SK-N-DZ (cell line): Measurements from ENCODE around the gene PCBP2.
"Not testable (repeated sequence)": the region's sequence is repeated elsewhere in the genome, so short reads cannot be mapped to it uniquely, and the experiment has no call there.

Experiments
- DNase-seq: peaks from one replicate; pipeline ENCODE4 v3.0.0-alpha.2; 2015; ENCODE audit warnings: low spot score

The PCBP2 gene

DNA sequence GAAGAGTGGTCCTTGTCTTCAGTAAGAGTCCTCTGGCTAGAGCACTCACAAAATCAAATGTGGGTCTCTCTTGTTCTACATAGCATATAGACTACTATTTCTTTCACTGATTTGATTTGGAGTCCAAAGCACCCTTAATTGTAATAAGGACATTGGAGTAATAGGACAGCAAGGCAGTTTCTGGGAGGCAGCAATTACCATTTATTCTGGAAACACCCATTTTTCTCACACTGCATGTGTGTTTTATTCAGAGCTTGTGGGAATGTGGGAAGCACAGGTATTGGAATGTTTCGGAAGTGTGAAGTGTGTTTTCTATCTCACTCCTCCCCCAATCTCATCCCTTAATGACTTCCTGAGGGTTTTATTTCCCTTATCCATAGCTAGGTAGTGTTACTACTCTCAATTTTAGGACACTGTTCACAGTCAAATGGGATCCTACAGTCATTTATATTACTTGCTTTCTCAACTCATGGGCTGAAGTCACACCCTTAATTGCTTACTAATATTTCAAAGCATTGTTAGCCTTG, 20.2 kb downstream of the PCBP2 start:
- no peak for DNase-seq

DNA sequence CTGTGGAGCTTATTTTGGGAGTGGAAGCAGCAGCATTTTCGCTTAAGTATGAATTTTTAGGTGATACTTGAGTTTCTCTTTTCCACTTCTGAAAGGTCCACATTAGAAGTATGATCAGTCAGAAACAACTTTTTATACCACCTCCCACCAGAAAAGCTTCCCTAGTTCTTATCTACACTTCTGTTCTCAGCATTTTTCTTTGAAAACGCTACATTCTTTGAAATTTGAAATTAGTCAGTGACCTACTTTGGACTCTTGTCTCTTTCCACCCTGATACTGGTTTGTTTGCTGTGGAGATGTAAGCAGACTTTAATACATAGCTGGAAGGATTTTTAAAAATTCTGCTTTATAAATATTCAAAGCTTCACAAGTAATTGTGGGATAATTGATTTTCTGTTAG, 22.2 kb downstream of the PCBP2 start:
- DNase-seq = no peak

DNA sequence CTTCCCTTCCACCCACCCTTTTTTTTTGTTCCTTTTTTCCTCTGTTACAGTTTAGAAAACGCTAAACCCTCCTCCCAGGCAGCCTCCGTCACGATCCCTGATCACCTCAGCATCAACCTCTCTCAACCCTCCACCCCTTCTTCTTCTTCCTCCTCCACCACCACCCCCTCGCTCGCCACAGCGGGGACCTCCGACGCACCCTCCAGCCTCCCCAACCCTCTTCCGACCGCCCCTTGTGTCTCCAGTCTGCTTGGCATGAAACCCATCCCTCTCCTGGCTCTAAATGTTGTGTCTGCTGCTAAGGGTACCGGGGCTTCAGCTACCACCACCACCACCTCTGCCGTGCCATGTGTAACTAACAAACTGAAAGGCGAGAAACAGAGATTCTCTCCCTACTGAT, 22.9 kb downstream of the PCBP2 start:
- DNase-seq = no peak

DNA sequence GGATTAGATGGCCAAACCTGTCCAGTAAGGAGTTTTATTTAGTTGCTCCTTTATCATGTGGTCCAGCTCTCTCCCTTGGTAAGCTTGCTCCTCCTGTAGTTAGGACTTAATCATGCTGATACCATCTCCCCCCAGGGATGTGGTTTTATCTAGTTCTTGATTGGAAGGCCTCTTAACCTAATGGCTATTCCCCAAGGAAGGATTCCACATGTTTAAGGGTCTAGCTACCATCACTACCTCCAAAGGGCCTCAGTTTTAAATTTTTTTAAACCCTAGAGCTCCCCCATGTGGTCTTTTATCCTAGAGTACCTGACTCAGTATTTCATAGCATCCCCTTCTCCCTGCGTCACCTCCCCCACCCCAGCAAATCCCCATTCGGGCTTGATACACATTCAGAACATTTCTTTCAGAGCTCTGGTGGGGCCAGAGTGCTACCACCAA, 24.9 kb downstream of the PCBP2 start:
- DNase-seq = peak; percentile 74

DNA sequence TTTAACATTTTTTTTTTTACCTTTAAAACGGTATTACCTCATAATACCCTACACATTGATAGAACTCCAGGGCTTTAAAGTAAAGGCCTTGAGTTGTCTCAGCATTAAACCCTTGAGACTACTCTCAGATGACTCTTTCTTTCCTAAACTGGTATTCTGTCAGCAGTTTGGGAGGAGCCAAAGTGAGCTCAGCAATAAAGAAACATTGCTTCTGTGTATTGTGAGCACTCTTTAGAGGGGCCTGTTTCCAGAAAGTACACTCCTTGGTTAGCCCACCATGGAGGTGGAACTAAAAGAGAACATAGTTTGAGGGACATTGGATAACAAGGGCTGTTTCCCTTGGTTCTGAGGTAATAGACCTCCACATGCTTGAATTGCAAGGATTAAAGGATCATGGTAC, 27.0 kb downstream of the PCBP2 start:
- DNase-seq = no peak

DNA sequence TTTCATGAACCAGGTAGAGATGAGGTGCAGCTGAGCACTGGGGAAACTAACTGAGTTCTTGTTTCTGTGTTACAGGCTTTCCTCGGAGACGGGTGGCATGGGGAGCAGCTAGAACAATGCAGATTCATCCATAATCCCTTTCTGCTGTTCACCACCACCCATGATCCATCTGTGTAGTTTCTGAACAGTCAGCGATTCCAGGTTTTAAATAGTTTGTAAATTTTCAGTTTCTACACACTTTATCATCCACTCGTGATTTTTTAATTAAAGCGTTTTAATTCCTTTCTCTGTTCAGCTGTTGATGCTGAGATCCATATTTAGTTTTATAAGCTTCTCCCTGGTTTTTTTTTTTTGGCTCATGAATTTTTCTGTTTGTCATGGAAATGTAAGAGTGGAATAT, 27.4 kb downstream of the PCBP2 start:
- no peak for DNase-seq

DNA sequence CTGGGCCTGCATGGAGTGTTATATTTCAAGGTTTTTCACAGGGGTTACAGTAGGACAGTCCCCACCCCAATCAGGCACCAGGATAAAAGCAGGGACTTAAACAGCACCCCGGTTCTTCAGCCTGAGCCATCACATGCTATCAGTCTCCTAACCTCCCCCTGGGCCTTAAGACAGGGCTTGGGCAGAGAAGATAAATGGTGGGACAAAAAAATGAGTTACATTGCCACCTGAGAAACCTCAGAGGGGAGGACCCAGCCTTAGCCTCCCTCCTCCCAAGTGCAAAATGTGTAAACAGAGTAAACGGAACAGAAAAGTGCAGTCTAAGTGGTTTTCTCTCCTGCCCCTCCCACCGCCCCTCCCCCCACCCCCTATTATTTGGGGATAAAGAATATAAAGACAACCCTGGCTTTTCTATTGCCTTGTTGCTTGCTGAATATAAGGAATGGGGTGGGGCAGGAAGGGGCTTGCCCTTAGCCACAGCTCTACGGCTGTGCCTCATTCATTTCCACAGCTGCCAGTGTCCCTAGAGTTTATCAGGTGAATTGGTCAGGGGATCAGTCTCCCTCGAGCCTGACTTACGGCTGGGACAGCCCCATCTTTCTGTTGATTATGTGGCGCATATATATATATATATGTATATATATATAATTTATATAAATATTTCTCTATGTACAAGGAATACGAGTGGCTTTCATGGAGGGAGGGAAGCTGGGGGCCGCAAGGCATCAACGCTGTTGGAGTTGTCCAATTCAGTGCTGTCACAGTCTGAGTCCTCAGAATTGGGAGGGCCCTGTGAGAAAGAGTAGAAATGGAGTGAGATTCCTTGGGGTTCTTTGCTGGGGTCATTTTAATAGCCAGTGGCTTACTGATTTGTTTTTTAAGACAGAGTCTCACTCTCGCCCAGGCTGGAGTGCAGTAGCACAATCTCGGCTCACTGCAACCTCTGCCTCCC, 28.9 kb downstream of the PCBP2 start:
- no peak for DNase-seq

DNA sequence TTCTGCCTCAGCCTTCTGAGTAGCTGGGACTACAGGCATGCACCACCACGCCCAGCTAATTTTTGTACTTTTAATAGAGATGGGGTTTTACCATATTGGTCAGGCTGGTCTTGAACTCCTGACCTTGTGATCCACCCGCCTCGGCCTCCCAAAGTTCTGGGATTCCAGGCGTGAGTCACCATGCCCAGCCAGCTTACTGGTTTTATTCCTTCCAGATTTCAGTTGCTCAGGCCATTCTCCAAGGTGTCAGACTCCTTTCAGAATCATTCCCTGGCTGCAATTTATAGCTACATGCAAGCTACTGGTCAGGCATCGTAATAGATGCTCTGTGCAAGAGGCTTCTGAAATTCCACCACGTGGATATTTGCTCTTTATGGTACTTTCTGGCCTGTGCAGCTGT, 29.6 kb downstream of the PCBP2 start:
- not testable (repeated sequence) for DNase-seq

DNA sequence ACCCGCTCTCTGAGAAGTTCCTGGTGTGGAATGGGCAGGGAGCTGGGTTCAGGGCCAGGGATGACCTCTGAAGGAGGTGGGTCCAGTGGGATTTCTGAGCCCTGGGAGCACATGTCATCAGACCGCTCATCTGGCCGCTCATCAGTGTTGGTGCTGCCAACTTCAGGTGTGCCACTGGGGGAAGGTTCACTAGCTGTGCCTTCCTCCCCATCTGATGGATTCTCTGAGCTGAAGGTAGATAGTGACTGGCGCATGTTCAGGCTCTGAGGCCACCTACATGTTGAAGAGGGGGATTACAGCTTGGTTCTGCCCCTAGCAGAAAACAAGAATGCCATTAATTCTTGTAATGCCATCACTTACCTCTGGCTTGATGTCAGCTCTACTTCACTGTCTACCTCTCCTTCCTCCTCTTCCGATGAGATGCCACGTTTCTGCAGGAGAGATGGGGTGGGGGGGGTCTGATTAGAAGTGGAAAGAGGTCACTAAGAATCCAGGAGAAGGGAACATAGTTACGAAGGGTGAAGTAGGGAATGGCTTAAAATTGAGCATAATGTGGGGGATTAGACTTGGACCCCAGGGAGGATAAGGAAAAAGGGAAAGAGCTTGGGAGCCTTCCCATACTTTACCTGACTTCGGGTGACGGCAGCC, 30.2 kb downstream of the PCBP2 start:
- DNase-seq = no peak

DNA sequence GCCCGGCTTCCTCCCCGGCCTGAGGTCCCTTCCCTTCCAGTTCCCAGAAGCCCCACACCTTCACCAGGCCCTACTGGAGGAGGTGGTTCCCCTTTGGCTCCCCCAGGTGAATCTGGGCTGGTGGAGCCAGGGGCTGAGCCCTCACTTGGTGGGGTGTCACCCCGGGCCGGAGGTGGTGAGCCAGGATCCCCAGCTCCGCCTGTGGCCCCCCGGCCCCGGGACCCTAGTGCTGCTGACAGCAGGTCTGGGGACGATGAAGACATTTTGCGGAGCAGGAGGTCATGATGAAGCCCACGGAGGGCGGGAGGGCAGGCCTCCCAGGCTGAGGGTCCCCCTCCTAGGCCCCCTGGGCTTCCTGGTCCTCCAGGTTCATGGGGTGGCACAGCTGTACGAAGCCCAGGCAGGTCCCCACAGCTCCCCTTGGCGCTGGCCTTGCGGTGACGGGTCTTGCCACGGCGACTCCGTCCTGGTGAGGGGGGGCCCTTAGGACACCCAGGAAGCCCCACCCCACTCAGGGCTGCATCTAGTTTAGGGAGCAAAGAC, 30.8 kb downstream of the PCBP2 start:
- no peak for DNase-seq

DNA sequence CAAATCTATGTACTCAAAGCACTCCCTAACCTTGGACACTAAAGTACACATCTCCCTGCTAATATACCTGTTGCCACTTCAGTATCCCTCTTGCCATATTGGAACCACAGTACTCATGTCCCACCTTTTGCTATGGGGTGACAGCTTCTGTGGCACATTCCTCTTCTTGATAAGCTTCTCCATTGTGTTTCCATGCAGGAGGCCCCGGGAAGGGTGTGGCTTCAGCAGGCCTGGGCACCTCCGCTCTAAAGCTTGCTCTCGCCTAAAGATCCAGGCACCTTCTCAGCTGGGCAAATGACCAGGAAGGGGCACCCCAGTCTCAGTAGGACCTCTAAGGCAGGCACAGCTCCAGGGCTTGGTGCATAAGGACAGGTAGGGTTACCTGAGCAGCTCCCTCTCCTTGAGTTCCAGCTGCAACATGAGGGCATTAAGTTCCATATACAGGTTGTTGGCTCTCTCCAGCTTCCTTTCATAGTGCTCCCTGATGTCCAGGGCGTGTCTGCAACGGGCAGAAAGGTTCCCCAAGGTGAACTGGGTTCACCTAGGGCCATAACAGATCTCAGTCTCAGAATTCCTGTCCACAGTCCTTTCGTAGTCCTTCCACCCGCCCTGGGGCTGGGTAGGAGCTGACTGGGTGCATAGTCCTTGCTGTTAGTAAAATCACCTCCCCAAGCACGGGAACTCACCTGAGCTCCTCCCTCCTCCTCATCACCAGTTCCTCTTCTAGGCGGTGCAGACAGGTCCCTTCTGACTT, 31.5 kb downstream of the PCBP2 start:
- no peak for DNase-seq

DNA sequence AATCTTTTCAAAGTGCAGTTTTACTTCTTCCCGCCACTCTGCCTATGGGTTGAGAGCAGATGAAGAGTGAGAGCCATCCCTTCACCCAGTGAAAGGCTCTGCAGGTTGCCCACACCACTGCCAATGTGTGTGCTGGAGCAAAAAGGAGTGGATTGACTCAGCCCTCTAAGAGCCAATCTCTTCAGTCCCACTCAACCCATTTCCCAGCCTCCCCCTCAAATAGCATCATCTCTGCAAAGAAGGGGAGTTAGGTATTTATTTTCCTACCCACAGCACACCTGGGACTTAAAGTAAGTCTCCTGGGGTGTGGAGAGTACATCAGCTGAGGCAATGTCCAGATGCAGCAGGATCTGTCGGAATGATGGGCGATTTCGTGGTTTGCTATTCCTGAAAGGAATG, 32.1 kb downstream of the PCBP2 start:
- DNase-seq = no peak

DNA sequence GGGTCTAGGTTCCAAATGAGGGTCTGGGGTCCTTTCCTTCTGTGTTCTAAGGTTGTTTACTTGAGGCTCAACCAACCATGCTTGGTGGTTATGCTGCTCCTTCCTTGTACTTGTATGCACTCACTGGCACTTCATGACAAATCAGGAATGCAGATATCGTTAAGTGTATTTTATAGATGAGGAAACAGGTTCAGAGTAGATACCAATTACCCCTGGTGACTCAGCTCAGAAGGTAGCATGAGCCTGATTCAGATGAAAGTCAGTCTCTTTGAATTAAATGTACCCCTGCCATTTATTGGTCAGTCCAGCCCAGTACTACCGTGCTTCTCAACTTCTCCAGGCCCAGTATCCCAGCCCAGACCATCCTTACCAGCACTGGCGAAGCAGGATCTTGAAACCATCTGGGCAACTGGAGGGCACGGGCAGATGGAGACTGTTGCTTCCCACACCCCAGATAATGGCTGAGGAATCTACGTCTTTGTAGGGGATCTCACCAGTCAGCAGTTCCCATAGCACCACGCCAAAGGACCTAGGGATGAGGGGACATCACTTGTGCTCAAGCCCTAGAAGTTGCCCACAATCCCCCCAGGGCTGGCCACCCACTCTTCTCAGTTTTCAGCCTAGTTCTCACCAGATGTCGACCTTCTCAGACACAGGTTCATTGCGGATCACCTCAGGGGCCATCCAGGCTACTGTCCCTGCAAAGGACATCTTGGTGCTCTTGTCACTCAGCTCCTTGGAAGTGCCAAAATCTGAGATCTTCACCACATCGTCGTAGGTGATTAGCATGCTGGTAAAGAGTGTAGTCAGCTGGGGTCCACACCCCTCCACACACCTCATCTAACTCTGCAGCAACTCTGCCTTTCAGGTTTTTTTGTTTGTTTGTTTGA, 33.0 kb downstream of the PCBP2 start:
- no peak for DNase-seq

DNA sequence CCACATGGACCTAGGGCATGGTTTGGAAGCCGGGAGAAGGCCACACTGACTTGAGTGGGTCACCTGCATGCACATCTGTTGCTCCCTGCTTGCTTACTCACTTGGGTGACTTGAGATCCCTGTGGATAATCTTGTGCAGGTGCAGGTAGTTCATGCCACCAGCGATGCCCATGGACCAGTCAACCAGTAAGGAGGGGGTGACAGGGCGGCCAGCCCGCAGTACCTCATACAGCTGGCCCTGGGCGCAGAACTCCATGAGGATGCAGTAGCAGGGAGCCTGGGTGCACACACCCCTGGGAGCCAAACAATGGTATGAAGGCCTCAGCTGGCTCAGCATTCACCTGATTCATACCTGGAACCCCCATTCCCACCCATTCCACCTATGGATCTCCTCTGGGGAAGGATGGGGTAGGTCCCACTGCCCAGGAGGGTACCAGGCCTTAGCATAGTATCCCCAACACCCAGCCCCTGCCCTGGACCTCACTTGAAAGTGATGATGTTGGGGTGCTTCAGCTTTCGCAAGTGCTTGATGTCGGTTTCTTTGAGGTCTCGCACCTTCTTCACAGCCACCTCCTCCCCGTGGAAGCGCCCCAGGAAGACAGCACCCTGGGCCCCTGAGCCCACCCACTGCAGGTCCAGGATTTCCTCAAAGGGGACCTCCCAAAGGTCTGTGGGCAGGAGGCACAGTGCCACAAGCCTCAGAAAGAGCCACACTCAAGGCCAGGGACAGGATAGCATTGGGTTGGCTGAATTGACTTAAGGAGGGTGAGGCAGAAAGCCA, 34.2 kb downstream of the PCBP2 start:
- no peak for DNase-seq

DNA sequence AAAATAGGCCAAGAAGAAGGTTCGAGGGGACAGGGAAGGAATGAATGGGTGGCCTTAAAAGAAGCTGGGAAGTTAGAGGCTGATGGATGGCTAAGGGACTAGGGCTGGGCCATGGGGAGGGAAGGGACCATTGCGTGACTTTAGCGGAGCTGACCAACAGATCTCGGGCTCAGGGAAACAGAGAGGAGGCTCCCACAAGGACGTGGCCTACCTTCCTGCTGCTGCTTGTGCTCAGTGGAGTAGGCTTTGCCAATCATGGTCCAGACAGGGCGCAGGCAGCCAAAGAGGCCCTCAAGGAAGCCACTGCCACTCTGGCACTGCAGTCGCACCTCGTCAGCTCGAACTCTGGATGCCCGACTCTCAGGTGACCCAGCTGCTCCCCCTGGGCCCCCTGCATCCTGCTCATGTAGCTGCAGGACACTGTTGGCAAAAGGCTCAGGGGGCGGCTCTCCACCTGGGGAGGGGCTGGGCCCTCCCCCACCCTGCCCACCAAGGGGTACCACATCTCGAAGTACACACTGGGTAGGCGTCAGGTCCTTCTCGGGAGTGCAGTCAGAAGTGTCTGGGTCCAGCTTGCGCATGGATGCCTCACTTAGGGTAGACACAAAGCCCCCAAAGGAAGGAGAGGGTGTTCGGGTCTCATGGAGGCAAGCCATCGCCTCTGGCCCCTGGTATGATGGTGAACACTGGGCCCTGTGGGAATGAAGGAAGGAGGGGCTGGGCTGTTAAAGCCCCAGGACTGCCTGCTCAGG, 35.0 kb downstream of the PCBP2 start:
- DNase-seq = no peak

DNA sequence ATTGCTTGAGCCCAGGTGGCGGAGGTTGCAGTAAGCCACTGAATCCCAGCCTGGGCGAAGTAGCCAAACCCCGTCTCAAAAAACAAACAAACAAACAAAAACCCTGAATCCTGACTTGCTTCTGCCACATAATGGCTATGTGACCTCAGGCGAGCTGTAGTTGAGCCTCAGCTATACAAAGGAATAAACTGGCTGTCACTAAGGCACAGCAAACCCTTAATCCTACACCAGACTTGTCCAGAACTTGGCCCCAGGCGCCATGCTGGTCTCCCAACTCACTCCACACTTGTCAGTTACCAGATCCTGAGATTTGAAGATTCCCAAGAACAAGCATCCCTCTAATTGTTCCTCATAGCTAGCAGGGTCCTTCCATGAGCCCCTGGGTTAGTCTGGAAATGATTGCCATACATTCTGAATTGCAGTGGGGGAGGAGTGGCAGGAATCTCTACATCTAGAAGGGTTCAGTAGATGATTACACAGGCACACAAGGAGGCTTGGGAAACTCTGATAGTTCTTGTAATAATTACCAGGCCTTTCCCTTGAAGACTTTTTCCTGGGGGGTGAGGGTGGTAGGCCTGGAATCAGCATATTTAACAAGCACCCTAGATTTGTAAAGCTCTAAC, 37.5 kb downstream of the PCBP2 start:
- DNase-seq = no peak

DNA sequence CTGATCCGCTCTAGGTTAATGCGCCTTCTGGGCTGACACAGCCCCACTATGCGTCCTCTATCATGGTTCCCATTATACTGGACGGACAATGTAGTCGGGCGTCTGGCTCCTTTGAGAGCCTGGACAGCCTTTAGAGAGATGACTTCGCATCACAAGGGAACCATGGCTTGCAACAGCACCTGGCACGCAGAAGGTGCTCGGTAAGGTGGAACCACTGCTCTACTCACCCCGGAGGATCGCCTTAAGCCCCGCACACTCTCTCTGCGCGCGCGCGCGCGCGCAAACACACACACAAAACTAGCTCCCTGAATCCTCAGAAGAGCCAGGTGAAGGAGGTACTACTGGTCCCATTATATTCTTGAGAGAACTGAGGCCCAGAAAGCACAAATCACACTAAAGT, 40.3 kb downstream of the PCBP2 start:
- peak; percentile 47 for DNase-seq

DNA sequence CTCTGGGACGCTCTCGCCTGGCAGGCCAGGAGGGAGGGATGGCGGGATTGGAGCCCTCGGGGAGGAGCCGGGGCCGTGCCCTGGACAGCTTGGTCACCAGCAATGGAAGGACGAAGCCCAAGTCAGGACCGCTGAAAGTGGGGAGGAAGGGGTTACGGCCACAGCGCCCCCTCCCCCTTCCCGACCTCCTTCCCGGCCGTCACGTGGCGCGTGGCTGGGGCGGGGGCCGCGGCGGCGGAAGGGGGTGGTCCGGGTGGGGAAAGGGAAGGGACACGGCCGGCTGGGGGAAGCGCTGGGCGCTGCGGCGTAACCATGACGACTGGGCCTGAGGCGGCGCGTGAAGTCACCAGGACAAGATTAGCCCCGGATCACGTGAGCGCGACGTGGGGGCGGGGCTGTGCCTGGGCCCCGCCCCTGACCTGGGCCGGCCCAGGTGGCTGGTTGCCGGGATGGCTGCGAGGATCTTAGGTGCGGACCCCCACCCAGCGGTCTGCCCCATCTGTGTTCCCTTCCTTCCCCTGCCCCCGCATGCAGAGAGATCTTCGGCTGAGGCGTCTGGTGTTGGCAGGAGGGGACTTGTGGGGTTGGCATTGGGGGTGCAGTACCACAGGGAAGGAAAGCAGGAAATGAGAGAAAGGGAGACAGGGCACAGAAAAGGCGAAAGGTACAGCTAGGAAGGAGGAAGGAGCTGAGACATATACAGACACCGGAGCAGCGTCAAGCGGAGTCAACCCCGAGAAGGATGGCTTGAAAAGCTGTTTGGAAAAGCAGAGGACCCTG, 41.1 kb downstream of the PCBP2 start:
- DNase-seq = peak; percentile 96
